H9 (cell line): ENCODE results near the gene EXD2. TPM values are rescaled to one million over a fixed set of nuclear protein-coding genes. Genes with fewer than 3 reads are reported as not detected.

ENCODE experiments used
- DNase-seq: peaks from one replicate; pipeline ENCODE4 v3.0.0-alpha.2; 2017
- H2AFZ ChIP-seq: one replicate; pipeline ENCODE4 v1.6.1; 2013; ENCODE audit warnings: mild to moderate bottlenecking, low read length, control low read depth, moderate library complexity
- H2AK5ac ChIP-seq: 2 replicates; pipeline ENCODE4 v1.6.1; 2013; ENCODE audit warnings: low read length, control low read depth, mixed read lengths; ENCODE audit not compliant: insufficient read length
- H2BK120ac ChIP-seq: one replicate; pipeline ENCODE4 v1.6.1; 2013; ENCODE audit warnings: low read depth, mild to moderate bottlenecking, low read length, control low read depth, inconsistent platforms; ENCODE audit not compliant: poor library complexity, severe bottlenecking
- H2BK12ac ChIP-seq: 2 replicates; pipeline ENCODE4 v1.6.1; 2013; ENCODE audit warnings: low read length, control low read depth, mixed read lengths, low read depth; ENCODE audit not compliant: insufficient read length
- H2BK15ac ChIP-seq: 2 replicates; pipeline ENCODE4 v1.6.1; 2013; ENCODE audit warnings: low read depth, low read length, control low read depth
- H2BK20ac ChIP-seq: one replicate; pipeline ENCODE4 v1.6.1; 2013; ENCODE audit warnings: low read depth, mild to moderate bottlenecking, low read length, control low read depth, inconsistent platforms; ENCODE audit not compliant: poor library complexity, severe bottlenecking
- H2BK5ac ChIP-seq: 2 replicates; pipeline ENCODE4 v1.6.1; 2013; ENCODE audit warnings: low read length, control low read depth, mixed read lengths; ENCODE audit not compliant: insufficient read length
- H3K14ac ChIP-seq: 2 replicates; pipeline ENCODE4 v1.6.1; 2013; ENCODE audit warnings: low read length, control low read depth; ENCODE audit not compliant: insufficient read depth
- H3K18ac ChIP-seq: 2 replicates; pipeline ENCODE4 v1.6.1; 2013; ENCODE audit warnings: low read depth, mild to moderate bottlenecking, mixed read lengths, low read length, control low read depth; ENCODE audit not compliant: insufficient read length
- H3K23ac ChIP-seq: 2 replicates; pipeline ENCODE4 v1.6.1; 2013; ENCODE audit warnings: low read length, control low read depth, mixed read lengths, low read depth; ENCODE audit not compliant: insufficient read length
- H3K23me2 ChIP-seq: 2 replicates; pipeline ENCODE4 v1.6.1; 2013; ENCODE audit warnings: low read depth, mild to moderate bottlenecking, mixed read lengths, low read length, control low read depth; ENCODE audit not compliant: insufficient read length, poor library complexity, severe bottlenecking
- H3K27ac ChIP-seq: 2 replicates; pipeline ENCODE4 v1.5.1; 2013; ENCODE audit warnings: low read length, control low read depth, mixed read lengths, low read depth; ENCODE audit not compliant: insufficient read length
- H3K27me3 ChIP-seq: 2 replicates; pipeline ENCODE4 v1.6.1; 2013; ENCODE audit warnings: low read length, control low read depth, inconsistent platforms; ENCODE audit not compliant: insufficient read depth
- H3K4ac ChIP-seq: 2 replicates; pipeline ENCODE4 v1.6.1; 2013; ENCODE audit warnings: low read depth, mild to moderate bottlenecking, control low read depth, inconsistent platforms, low read length, moderate library complexity
- H3K4me1 ChIP-seq: 2 replicates; pipeline ENCODE4 v1.6.1; 2013; ENCODE audit warnings: low read length, control low read depth, inconsistent platforms; ENCODE audit not compliant: insufficient read depth
- H3K4me2 ChIP-seq: 2 replicates; pipeline ENCODE4 v1.6.1; 2013; ENCODE audit warnings: low read length, control low read depth, mixed read lengths; ENCODE audit not compliant: insufficient read length, insufficient read depth
- H3K56ac ChIP-seq: 2 replicates; pipeline ENCODE4 v1.6.1; 2013; ENCODE audit warnings: low read depth, mild to moderate bottlenecking, mixed read lengths, low read length, control low read depth; ENCODE audit not compliant: insufficient read length
- H3K79me1 ChIP-seq: 2 replicates; pipeline ENCODE4 v1.6.1; 2013; ENCODE audit warnings: low read depth, mild to moderate bottlenecking, moderate library complexity, low read length, control low read depth, inconsistent platforms; ENCODE audit not compliant: insufficient read depth, poor library complexity, severe bottlenecking
- H3K79me2 ChIP-seq: 2 replicates; pipeline ENCODE4 v1.6.1; 2013; ENCODE audit warnings: low read length, control low read depth, inconsistent platforms; ENCODE audit not compliant: insufficient read depth
- H3K9ac ChIP-seq: 2 replicates; pipeline ENCODE4 v1.6.1; 2013; ENCODE audit warnings: low read length, control low read depth, mixed read lengths; ENCODE audit not compliant: insufficient read length; ENCODE audit errors: extremely low read depth
- H3K9me3 ChIP-seq: one replicate; pipeline ENCODE4 v1.6.1; 2013; ENCODE audit warnings: low read depth, low read length, inconsistent platforms; ENCODE audit not compliant: control insufficient read depth
- H3T11ph ChIP-seq: one replicate; pipeline ENCODE4 v1.6.1; 2013; ENCODE audit warnings: mild to moderate bottlenecking, low read length, control low read depth, inconsistent platforms
- H4K20me1 ChIP-seq: one replicate; pipeline ENCODE4 v1.6.1; 2013; ENCODE audit not compliant: control insufficient read depth, insufficient read length, insufficient read depth
- H4K5ac ChIP-seq: 2 replicates; pipeline ENCODE4 v1.6.1; 2013; ENCODE audit warnings: low read depth, mild to moderate bottlenecking, mixed read lengths, low read length, control low read depth; ENCODE audit not compliant: insufficient read length
- H4K8ac ChIP-seq: replicated peaks from 2 replicates; pipeline ENCODE4 v1.6.1; 2013; ENCODE audit warnings: low read length, control low read depth, mixed read lengths, low read depth; ENCODE audit not compliant: insufficient read length
- H4K91ac ChIP-seq: 2 replicates; pipeline ENCODE4 v1.6.1; 2013; ENCODE audit warnings: low read depth, mild to moderate bottlenecking, moderate library complexity, mixed read lengths, low read length, control low read depth; ENCODE audit not compliant: insufficient read length
- H3K27ac Mint-ChIP-seq, 3 experiments: 2 replicates in 2 of 3; 3 replicates in 1 of 3; pipeline ENCODE4 v1.8.0; 2020 to 2021; ENCODE audit warnings: mixed read lengths in 3 of 3, mild to moderate bottlenecking in 1 of 3, moderate library complexity in 1 of 3
- H3K27me3 Mint-ChIP-seq: 2 replicates; pipeline ENCODE4 v1.8.0; 2021; ENCODE audit warnings: low read depth, mild to moderate bottlenecking, moderate library complexity, mixed read lengths
- H3K36me3 Mint-ChIP-seq, 3 experiments: 2 replicates in 2 of 3; 3 replicates in 1 of 3; pipeline ENCODE4 v1.8.0; 2020 to 2021; ENCODE audit warnings: low read depth in 3 of 3, mixed read lengths in 3 of 3; ENCODE audit not compliant: insufficient read depth in 1 of 3
- H3K4me1 Mint-ChIP-seq, 2 experiments: 2 replicates each; pipeline ENCODE4 v1.8.0; 2020; ENCODE audit warnings: mixed read lengths in 2 of 2
- H3K4me3 Mint-ChIP-seq, 2 experiments: 2 replicates in 1 of 2; 3 replicates in 1 of 2; pipeline ENCODE4 v1.8.0; 2020 to 2021; ENCODE audit warnings: mild to moderate bottlenecking in 2 of 2, mixed read lengths in 2 of 2, moderate library complexity in 1 of 2
- H3K9me3 Mint-ChIP-seq, 2 experiments: 2 replicates in 1 of 2; 3 replicates in 1 of 2; pipeline ENCODE4 v1.8.0; 2020; ENCODE audit warnings: mild to moderate bottlenecking in 2 of 2, mixed read lengths in 2 of 2, moderate library complexity in 1 of 2
- WGBS: extraction: QIAGEN DNeasy Blood & Tissue Kit; methylation state at CpG from one replicate; pipeline ENCODE4 v1.1.7; 2013; ENCODE audit warnings: missing lambda C conversion rate, low lambda C conversion rate, mixed read lengths; ENCODE audit not compliant: insufficient read length; ENCODE audit errors: extremely low coverage; 5-methylcytosine and 5-hydroxymethylcytosine counted together
- total RNA-seq: library from RNA; stranded (reverse); gene quantifications from 2 replicates; pipeline ENCODE4 v1.2.1, GENCODE V29; 2021
- TF ChIP-seq, protein P1 (sequence below): fragments of 200-600 bp; sonication (generic); conservative IDR thresholded peaks from 3 replicates; pipeline ENCODE4 v1.8.0; 2021; ENCODE audit warnings: antibody characterized with exemption, mild to moderate bottlenecking

The EXD2 gene
- total RNA-seq, 1 experiment from 2014 or later = 19.6 TPM

- Histone ChIP-seq H3K14ac (no peak overlapping the region), H2BK20ac (no peak overlapping the region), H4K5ac (no peak overlapping the region), H3K9me3 (no peaks in the 10 kb centered on the region), H4K20me1 (no peaks in the 10 kb centered on the region), H2BK12ac (no peak overlapping the region), H3K9ac (no peak overlapping the region), H3K27me3 (peaks cover 2% of the 10 kb centered on the region; the same call in 1 of the 2 replicates), H4K8ac (no peak overlapping the region), H4K91ac (no peak overlapping the region), H3K4ac (no peak overlapping the region), H3K4me2 (no peak overlapping the region), H3K56ac (no peak overlapping the region), H3K79me1 (no peaks in the 10 kb centered on the region), H2BK5ac (no peak overlapping the region), H2BK15ac (no peak overlapping the region), H3K23me2 (no peaks in the 10 kb centered on the region), H3K27ac (no peak overlapping the region), H3K79me2 (no peaks in the 10 kb centered on the region), H2BK120ac (no peak overlapping the region), H3K4me1 (no peaks in the 10 kb centered on the region), H2AK5ac (no peak overlapping the region), H3K23ac (no peak overlapping the region), H2AFZ (no peak overlapping the region), H3T11ph (no peak overlapping the region), H3K18ac (no peak overlapping the region)
- Mint-ChIP-seq H3K27me3 (peaks cover 28% of the 10 kb centered on the region), H3K4me1 (peaks cover 0 to 6% of the 10 kb centered on the region in 2 experiments; a peak in 2 of 4 replicates), H3K27ac (no peak overlapping the region), H3K36me3 (no peaks in the 10 kb centered on the region), H3K9me3 (no peaks in the 10 kb centered on the region), H3K4me3 (no peak overlapping the region)
- TF ChIP-seq, protein P1, sequence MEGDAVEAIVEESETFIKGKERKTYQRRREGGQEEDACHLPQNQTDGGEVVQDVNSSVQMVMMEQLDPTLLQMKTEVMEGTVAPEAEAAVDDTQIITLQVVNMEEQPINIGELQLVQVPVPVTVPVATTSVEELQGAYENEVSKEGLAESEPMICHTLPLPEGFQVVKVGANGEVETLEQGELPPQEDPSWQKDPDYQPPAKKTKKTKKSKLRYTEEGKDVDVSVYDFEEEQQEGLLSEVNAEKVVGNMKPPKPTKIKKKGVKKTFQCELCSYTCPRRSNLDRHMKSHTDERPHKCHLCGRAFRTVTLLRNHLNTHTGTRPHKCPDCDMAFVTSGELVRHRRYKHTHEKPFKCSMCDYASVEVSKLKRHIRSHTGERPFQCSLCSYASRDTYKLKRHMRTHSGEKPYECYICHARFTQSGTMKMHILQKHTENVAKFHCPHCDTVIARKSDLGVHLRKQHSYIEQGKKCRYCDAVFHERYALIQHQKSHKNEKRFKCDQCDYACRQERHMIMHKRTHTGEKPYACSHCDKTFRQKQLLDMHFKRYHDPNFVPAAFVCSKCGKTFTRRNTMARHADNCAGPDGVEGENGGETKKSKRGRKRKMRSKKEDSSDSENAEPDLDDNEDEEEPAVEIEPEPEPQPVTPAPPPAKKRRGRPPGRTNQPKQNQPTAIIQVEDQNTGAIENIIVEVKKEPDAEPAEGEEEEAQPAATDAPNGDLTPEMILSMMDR = no peak
- no peak for DNase-seq
- no CpG with 5 or more reads among the region's 3 CpGs for WGBS
Observed at GRCh38 chr14:69252851-69253250, 61.6 kb downstream of the EXD2 start.
